ENCODE results near the gene ASB1. TPM values are rescaled to one million over a fixed set of nuclear protein-coding genes. Genes with fewer than 3 reads are reported as not detected.
A peak's percentile ranks its signal among the peaks of the same experiment; 100 is the strongest.

ASB1 gene
- total RNA-seq, 4 donors from 2014 or later, result 12.4 to 19.5 (median 15.6) TPM

DNA sequence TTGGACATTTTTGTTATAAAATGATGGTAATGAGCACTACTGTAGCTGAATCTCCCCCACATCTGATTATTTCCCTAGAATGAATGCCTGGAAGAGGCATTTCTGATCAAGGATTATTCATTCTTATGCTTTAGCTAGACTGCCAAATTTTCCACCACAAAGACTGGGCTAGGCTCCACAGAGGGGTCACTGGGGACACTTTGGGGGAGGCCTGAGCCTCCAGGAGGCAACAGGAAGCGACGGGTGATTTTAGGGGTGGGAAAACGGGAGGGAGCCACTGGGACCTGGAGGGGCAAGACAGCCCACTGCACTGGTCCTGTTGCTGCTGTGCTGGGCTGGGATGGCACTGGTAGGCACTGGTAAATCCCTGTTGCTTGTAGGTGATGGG, 2.4 kb upstream of the ASB1 start:
- intact Hi-C loops (cut with DNase I), result no loop called here
- peaks cover 15 to 26% of the 10 kb centered on the region in 2 donors for H3K4me1 ChIP-seq

DNA sequence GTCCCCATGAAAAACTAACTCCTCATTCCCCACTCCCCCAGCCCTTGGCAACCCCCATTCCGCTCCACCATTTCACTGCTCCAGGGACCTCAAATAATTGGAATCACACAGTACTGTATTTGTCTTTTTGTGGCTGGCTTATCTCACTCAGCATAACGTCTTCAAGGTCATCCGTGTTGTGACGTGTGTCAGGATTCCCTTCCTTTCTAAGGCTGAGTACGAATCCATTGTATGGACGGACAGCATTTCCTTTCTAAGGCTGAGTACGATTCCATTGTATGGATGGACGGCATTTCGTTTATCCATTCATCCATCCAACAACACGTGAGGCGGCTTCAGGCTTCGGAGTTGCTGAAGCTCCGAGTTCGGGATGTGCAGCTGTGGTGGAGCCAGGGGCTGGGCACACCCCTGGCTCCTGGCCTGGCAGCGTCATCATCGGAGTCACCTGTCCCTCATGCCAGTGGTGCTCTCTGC, 1.2 kb upstream of the ASB1 start:
- H3K27ac ChIP-seq, result no peak overlapping the region
- intact Hi-C loops (cut with DNase I), result no loop called here
- no peaks in the 10 kb centered on the region for H3K9me3 ChIP-seq
- H3K4me1 ChIP-seq, result peaks cover 15 to 24% of the 10 kb centered on the region in 2 donors
- H3K4me3 ChIP-seq (replicated peaks in 1 of 3), result no peak overlapping the region
- H3K27me3 ChIP-seq, result no peaks in the 10 kb centered on the region
- no peaks in the 10 kb centered on the region for H3K36me3 ChIP-seq
- WGBS, 2 donors, result 59 to 72% methylated on average over 14 to 16 of the region's 16 CpGs
- no peak for DNase-seq
- TF ChIP-seq, protein P1, sequence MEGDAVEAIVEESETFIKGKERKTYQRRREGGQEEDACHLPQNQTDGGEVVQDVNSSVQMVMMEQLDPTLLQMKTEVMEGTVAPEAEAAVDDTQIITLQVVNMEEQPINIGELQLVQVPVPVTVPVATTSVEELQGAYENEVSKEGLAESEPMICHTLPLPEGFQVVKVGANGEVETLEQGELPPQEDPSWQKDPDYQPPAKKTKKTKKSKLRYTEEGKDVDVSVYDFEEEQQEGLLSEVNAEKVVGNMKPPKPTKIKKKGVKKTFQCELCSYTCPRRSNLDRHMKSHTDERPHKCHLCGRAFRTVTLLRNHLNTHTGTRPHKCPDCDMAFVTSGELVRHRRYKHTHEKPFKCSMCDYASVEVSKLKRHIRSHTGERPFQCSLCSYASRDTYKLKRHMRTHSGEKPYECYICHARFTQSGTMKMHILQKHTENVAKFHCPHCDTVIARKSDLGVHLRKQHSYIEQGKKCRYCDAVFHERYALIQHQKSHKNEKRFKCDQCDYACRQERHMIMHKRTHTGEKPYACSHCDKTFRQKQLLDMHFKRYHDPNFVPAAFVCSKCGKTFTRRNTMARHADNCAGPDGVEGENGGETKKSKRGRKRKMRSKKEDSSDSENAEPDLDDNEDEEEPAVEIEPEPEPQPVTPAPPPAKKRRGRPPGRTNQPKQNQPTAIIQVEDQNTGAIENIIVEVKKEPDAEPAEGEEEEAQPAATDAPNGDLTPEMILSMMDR (IDR thresholded peaks at IDR 0.05), result no peak
- no peak for TF ChIP-seq POLR2A (IDR thresholded peaks at IDR 0.05)

More for the DNA sequence above, 2.4 kb upstream of the ASB1 start:
- Histone ChIP-seq H3K4me3 (replicated peaks in 1 of 3) (no peak overlapping the region), H3K9me3 (no peaks in the 10 kb centered on the region), H3K27me3 (no peaks in the 10 kb centered on the region), H3K36me3 (no peaks in the 10 kb centered on the region), H3K27ac (no peak overlapping the region)
- no peak for DNase-seq
- WGBS, 2 donors, result 75 to 77% methylated on average over 3 of the region's 3 CpGs
- TF ChIP-seq POLR2A (IDR thresholded peaks at IDR 0.05), result no peak
- TF ChIP-seq, protein P1 (IDR thresholded peaks at IDR 0.05), result no peak

DNA sequence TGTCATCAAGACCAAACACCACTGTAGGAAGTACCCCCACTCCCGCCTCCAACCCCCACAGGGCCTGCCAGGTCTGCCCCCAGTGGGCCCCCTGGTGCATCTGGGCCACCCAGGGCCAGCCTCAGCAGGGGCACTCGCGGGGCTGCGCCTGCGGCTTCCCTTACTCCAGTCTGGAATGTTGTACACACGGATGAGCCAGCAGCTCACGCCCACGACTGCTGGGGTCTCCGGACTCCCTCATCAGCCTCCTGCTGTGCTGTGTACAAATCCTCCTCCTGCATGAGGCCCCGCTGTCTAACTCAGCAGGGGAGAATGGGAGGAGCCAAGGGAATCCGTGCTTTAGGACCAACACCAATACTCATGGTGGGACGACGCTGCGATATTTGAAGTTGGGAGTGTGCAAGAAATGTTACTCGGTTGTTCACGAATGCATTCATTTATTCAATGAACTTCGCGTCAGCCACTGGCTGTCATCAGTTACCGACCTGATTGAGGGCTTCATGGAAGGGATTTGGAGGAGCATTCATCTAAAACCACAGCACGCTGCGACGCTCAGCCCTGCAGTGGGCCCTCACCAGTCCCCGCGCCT, 654 bp upstream of the ASB1 start:
- Histone ChIP-seq H3K36me3 (no peaks in the 10 kb centered on the region), H3K27me3 (no peaks in the 10 kb centered on the region), H3K27ac (peak overlapping the region; percentile 73 to 89 (median 87)), H3K4me3 (replicated peaks in 1 of 3) (peak overlapping the region; percentile 34 to 96 (median 77)), H3K9me3 (no peaks in the 10 kb centered on the region), H3K4me1 (peaks cover 15 to 19% of the 10 kb centered on the region in 2 donors)
- intact Hi-C loops (cut with DNase I), result no loop called here
- TF ChIP-seq, protein P1 (IDR thresholded peaks at IDR 0.05), result no peak
- WGBS, 2 donors, result 4 to 8% methylated on average over 18 to 20 of the region's 24 CpGs
- DNase-seq, result peak in 1 of 2 donors; percentile 19

DNA sequence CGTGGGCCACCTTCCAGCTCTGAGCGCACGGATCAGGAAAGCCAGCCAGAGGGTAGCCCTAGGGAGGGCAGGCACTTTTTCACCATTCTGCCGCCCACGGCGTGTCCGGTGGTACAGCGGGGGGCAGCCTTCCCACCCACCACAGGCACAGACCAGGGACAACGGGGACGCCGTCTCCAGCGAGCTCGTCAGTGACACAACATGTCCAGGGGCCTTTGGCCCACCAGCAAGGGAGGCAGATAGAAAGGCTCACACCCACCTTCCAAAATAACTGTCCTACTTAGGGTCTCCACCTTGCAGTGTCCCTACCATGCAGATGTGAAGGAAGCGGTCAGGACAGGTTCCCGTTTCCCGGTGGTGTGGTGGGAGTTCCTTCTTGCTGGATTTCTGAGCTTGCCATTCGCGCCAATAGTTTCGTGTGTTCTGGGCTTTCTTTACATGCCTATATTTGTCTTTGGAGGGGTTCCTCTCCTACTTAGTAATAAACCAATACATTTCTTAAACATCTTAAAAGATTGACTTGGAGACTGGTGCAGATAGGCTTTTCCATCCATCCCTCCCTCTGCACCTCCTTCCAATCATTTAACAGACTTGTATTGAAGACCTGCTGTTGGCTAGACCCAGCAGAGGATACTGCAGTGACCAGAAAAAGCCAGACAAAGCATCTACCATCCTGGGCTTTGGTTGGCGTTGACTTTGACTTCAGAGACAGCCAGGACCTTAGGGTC, 872 bp downstream of the ASB1 start:
- H3K4me1 ChIP-seq, result peaks cover 18 to 19% of the 10 kb centered on the region in 2 donors
- TF ChIP-seq POLR2A (IDR thresholded peaks at IDR 0.05), result no peak
- TF ChIP-seq, protein P1 (IDR thresholded peaks at IDR 0.05), result no peak
- peak overlapping the region; percentile 34 to 96 (median 77) for H3K4me3 ChIP-seq (replicated peaks in 1 of 3)
- DNase-seq, result no peak
- 23 to 24% methylated on average over 7 of the region's 20 CpGs for WGBS, 2 donors
- H3K36me3 ChIP-seq, result no peaks in the 10 kb centered on the region
- no peaks in the 10 kb centered on the region for H3K9me3 ChIP-seq
- intact Hi-C loops (cut with DNase I), result no loop called here
- no peaks in the 10 kb centered on the region for H3K27me3 ChIP-seq
- peak overlapping the region in 2 of 3 donors; percentile 73 to 89 for H3K27ac ChIP-seq

DNA sequence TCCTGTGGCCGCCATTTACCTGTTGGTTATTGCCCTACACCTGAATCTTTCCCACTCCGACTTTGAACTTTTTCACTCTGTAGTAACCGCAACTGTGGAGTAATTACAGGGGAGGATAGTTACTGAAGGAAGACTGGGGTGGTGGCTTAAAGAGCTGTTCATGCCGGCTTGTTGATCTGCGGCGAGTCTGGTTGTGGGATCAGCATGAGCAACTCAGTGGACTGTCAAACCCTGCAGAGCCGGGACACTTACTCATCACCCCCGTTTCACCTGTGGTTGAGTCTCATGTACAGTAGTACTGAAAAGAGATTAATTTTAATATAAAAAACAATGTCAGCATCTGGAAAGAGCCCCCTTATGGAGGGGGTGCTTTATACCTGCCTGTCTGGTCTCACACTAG, 2.1 kb downstream of the ASB1 start:
- Histone ChIP-seq H3K4me1 (peaks cover 18 to 19% of the 10 kb centered on the region in 2 donors), H3K4me3 (replicated peaks in 1 of 3) (no peak overlapping the region), H3K27ac (no peak overlapping the region), H3K27me3 (no peaks in the 10 kb centered on the region), H3K36me3 (peaks cover 0 to 7% of the 10 kb centered on the region in 2 donors), H3K9me3 (no peaks in the 10 kb centered on the region)
- WGBS, 2 donors, result 94 to 98% methylated on average over 8 of the region's 8 CpGs
- no peak for TF ChIP-seq POLR2A (IDR thresholded peaks at IDR 0.05)
- TF ChIP-seq, protein P1 (IDR thresholded peaks at IDR 0.05), result no peak
- intact Hi-C loops (cut with DNase I), result no loop called here
- no peak for DNase-seq
